Right renal cortex interstitium (tissue), 3 donors: ENCODE results near the gene PDZD11. TPM values are rescaled to one million over a fixed set of nuclear protein-coding genes. Genes with fewer than 3 reads are reported as not detected.
"Not testable (repeated sequence)": the region's sequence is repeated elsewhere in the genome, so short reads cannot be mapped to it uniquely, and the experiment has no call there.

Source experiments
- DNase-seq, 3 donors: peaks; one replicate each; pipeline ENCODE4 v3.0.0-alpha.2; 2013; ENCODE audit warnings: low read depth in 3 of 3, low spot score in 2 of 3
- polyA plus RNA-seq, 3 donors: library from polyadenylated mRNA; unstranded; fragments of 120-200 nt; gene quantifications; one replicate each; pipeline ENCODE4 v1.2.1, GENCODE V29; 2013; ENCODE audit not compliant: insufficient read length in 3 of 3

PDZD11 gene
- polyA plus RNA-seq, 3 donors: 63.1 to 67.8 (median 64.0) TPM

- DNase-seq: no peak
These were observed 32.1 kb downstream of the PDZD11 start for GRCh38 chrX:70257423-70258288.

- DNase-seq: no peak
These were observed 34.3 kb downstream of the PDZD11 start for GRCh38 chrX:70255452-70255851.

GRCh38 chrX:70254909-70255308 lies 34.8 kb downstream of the PDZD11 start:
- DNase-seq: no peak

GRCh38 chrX:70254063-70254400 lies 35.7 kb downstream of the PDZD11 start:
- DNase-seq: no peak

- DNase-seq: no peak
These were observed 36.2 kb downstream of the PDZD11 start for GRCh38 chrX:70253377-70254062.

- DNase-seq: no peak
These were observed 37.2 kb downstream of the PDZD11 start for GRCh38 chrX:70252491-70252890.

- DNase-seq: no peak
These were observed 42.5 kb downstream of the PDZD11 start for GRCh38 chrX:70247252-70247651.

GRCh38 chrX:70244881-70245280 lies 44.8 kb downstream of the PDZD11 start:
- DNase-seq: no peak

GRCh38 chrX:70243601-70244000 lies 46.1 kb downstream of the PDZD11 start:
- DNase-seq: not testable (repeated sequence)

- DNase-seq: no peak
These were observed 48.2 kb downstream of the PDZD11 start for GRCh38 chrX:70241501-70241900.

- DNase-seq: no peak
These were observed 49.0 kb downstream of the PDZD11 start for GRCh38 chrX:70240751-70241150.

Other genes with a start within 250 kb of the PDZD11 start
- not detected for gene AWAT2, start 240.0 kb downstream of the PDZD11 start, polyA plus RNA-seq
- not detected for gene OTUD6A, start 227.5 kb downstream of the PDZD11 start, polyA plus RNA-seq
- 100 to 1,000 TPM; 115 to 121 (median 117) TPM for gene IGBP1, start 156.5 kb downstream of the PDZD11 start, polyA plus RNA-seq
- gene DGAT2L6, start 112.4 kb downstream of the PDZD11 start, polyA plus RNA-seq: not detected
- gene AWAT1, start 55.3 kb downstream of the PDZD11 start, polyA plus RNA-seq: not detected
- under 1 TPM in 2 of 3 donors, not detected in 1; 0.16 to 0.18 TPM for gene P2RY4, start 29.7 kb downstream of the PDZD11 start, polyA plus RNA-seq
- under 1 TPM; 0.20 to 0.50 (median 0.43) TPM for gene ARR3, start 21.6 kb downstream of the PDZD11 start, polyA plus RNA-seq
- gene RAB41, start 7.8 kb downstream of the PDZD11 start, polyA plus RNA-seq: 1 to 10 TPM in 1 of 3 donors, under 1 TPM in 2; 0.86 to 1.0 (median 0.93) TPM
- 10 to 100 TPM; 17.6 to 20.1 (median 18.2) TPM for gene KIF4A, start 177 bp upstream of the PDZD11 start, polyA plus RNA-seq
- gene GDPD2, start 133.4 kb upstream of the PDZD11 start, polyA plus RNA-seq: 1 to 10 TPM; 1.1 to 1.5 (median 1.3) TPM
- 10 to 100 TPM; 40.2 to 45.3 (median 44.8) TPM for gene DLG3, start 154.9 kb upstream of the PDZD11 start, polyA plus RNA-seq